NCI-H1694 (cell line): Measurements from ENCODE around the gene FSTL1.

Source experiments
- DNase-seq: peaks from one replicate; lab custom pipeline; 2025; lab: John Stamatoyannopoulos, UW

The FSTL1 gene, protein sequence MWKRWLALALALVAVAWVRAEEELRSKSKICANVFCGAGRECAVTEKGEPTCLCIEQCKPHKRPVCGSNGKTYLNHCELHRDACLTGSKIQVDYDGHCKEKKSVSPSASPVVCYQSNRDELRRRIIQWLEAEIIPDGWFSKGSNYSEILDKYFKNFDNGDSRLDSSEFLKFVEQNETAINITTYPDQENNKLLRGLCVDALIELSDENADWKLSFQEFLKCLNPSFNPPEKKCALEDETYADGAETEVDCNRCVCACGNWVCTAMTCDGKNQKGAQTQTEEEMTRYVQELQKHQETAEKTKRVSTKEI

GRCh38 chr3:120450600-120451271, at the start of gene FSTL1:
TSS of gene FSTL1 (minus strand) at chr3:120450992. CDS start at chr3:120450746, 246 bp downstream.
- DNase-seq: no peak

- no peak for DNase-seq
Measured at GRCh38 chr3:120498556-120499346, 48.0 kb upstream of the FSTL1 start.

- DNase-seq: no peak
Measured at GRCh38 chr3:120497818-120498217, 47.0 kb upstream of the FSTL1 start.

DNA sequence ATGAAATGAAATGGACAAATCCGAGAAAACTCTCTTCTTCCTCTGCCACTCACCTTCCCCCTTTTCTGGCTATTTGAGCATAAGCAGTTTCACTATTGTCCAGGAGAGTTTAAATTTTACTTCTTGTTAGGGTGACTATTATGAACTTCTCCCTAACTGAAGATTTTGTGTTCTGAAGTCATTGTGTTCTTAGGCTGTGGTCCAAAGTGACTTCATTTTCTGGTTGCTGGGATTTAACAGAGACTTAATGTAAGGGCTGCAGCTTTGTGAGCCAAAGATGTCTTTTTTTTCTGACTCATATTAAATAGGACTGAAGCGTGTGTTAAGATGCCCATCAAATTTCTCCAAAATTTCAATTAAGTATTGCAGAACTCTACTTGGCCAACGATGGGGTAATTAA, 46.5 kb upstream of the FSTL1 start:
- DNase-seq: no peak

- DNase-seq: no peak
Measured at GRCh38 chr3:120496278-120497002, 45.6 kb upstream of the FSTL1 start.

GRCh38 chr3:120495809-120496208, 45.0 kb upstream of the FSTL1 start:
- DNase-seq: no peak

- DNase-seq: no peak
Measured at GRCh38 chr3:120492103-120492502, 41.3 kb upstream of the FSTL1 start.

DNA sequence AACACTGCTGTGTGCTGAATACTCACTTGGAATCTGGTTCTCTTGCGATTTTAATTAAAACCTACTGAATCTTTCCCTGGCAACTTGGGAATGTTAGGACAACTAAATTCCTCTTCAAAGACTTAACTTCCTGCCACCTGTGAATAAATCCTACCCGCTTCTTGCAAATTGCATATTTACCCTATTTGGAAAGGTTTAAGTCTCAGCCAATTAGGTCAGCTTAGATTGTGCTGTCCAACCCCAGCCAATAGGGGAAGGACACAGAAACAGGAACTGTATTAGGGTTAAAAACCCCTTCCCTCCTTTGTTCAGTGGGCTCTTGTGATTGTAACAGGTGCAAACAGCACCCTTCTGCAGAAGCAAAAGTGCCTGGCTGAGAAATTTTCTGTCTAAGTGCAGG, 38.6 kb upstream of the FSTL1 start:
- DNase-seq: no peak

DNA sequence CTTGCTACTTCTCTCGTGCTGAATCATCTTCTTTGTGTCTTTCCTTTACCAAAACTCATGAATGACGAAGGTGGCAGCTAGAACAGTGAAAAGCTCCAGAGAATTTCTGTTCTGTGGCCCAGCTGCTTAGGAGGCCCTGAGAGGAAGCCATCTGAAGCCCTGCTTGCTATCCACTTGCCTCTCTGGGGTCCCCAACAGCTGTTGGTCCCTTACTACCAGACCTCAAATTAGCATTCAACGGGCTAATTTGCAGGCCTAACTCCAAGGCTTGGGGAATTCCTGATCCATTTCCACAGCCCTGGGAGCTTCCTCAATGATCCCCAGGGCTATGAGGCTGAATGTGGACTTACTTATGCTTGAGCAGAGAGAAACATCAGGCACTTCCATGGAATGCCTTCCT, 37.5 kb upstream of the FSTL1 start:
- DNase-seq: no peak

DNA sequence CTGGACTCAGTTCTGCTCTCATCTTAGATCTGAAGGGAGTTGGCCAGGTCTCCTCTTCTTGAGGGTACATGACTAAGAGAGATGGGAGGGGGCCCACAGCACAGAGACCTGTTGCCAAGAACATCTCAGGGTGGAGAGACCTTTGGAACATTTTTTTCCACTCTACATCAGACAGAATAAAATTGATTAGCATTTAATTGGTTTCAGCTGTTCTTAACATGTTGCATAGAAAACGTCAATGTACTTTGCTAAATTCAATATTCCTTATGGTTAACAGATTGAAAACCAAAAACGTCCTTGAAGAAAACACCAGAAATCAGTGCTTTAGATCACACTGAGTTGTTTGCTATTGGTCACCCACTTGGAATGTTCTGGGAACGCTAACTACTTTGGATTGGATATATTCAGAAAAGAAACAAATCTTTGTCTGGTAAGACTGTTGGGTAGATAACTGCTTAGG, 36.4 kb upstream of the FSTL1 start:
- no peak for DNase-seq

- DNase-seq: no peak
Measured at GRCh38 chr3:120481081-120481480, 30.3 kb upstream of the FSTL1 start.

GRCh38 chr3:120477781-120478180, 27.0 kb upstream of the FSTL1 start:
- no peak for DNase-seq

GRCh38 chr3:120475722-120476377, 25.1 kb upstream of the FSTL1 start:
- DNase-seq: no peak

DNA sequence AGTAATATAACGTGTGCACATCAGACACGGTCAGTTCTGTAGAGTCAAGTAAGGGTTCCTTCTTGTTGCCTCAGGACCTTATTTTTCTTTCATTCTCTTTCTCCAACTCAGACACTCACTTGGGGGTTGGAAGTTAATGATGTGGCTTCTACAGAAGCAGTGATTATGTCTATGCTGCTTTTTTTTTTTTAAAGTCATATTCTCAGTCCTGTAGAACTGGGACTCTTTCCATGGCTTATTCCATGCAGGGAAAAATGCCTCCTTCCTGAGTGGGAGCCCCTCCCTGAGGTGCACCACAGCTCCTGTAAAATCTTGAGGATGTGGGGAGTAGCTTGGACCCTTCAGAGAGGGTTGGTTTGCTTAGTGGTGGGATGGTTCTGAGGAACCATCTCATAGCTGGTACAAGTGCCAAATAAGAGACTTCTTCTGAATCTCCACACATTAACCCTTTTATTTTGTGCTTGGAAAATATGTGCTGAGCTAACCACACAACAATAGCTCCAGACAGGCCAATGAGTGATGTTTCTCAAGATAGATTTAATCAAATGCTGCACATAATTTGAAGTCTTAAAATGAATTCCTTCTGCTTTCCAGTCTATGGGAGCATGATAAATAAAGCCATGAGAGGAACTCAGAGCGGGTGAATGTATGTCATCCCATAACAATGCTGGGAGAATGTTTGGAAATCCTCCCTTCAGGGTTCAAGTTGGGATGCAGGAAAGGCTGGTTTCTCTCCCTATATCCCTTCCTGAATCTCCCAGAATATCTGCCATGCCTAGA, 23.3 kb upstream of the FSTL1 start:
- no peak for DNase-seq

GRCh38 chr3:120473389-120473788, 22.6 kb upstream of the FSTL1 start:
- DNase-seq: no peak

GRCh38 chr3:120472121-120472844, 21.5 kb upstream of the FSTL1 start:
- DNase-seq: no peak

DNA sequence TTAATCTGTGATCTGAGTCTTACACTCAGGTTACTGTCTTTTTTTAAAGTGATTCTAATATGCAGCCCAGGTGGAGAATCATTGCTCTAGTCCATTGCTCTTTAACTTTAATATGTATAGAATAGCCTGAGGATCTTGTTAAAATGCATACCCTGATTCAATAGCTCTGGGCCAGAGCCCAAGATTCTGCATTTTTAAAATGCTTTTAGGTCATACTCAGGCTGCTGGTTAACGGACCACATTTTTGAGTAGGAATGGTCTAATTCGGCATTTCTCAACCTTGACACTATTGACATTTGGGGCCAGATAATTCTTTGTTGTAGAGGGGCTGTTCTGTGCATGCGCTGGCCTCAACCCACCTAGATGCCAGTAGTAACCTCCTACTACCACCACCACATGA, 20.9 kb upstream of the FSTL1 start:
- no peak for DNase-seq

- no peak for DNase-seq
Measured at GRCh38 chr3:120470870-120471269, 20.1 kb upstream of the FSTL1 start.

- no peak for DNase-seq
Measured at GRCh38 chr3:120469882-120470301, 19.1 kb upstream of the FSTL1 start.

GRCh38 chr3:120469440-120469839, 18.6 kb upstream of the FSTL1 start:
- no peak for DNase-seq
